ENCODE results near the gene PROC.

GRCh38 chr2:127398239-127398590, 20.0 kb upstream of the PROC start:
- no peak for TF ChIP-seq REST (IDR thresholded peaks at IDR 0.05; ENCODE audit: low read depth)
- TF ChIP-seq CTCF (IDR thresholded peaks at IDR 0.05 in 2 of 3, conservative IDR thresholded peaks at IDR 0.05 in 1 of 3; ENCODE audit: borderline replicate concordance in 1 of 3, insufficient read depth in 1 of 3, low read depth in 2 of 3, low read length in 2 of 3): no peak

Data from HCT116 (cell line).